ENCODE data around the gene COL11A1. TPM values are rescaled to one million over a fixed set of nuclear protein-coding genes. Genes with fewer than 3 reads are reported as not detected.

COL11A1 gene
- total RNA-seq, 4 donors from 2014 or later = 0.34 to 3.7 (median 1.8) TPM

DNA sequence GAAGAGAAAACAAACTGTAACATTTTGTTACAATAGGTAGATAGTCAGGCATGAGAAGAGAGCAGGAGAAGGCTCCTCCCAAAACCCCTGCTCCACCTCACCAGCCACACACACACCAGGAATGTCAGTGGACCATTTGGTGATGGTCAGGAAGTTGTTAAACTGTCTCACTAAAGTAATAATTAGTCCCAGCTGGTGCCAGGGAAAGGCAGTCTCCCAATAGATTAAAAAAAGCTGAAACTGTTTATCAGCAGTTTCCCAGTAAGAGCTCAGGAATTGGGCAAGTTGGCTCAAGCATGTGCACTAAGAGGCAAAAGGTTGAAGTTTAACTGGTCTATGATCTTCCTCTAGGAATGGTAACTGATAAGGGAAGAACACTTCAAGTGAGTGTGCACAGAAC is 249.6 kb downstream of the COL11A1 start:
- intact Hi-C loops (cut with DNase I; ENCODE audit: low total_unique reads) = no loop called here
- no peak for DNase-seq (ENCODE audit: low spot score in 2 of 2)
- no peak overlapping the region for H3K4me3 ChIP-seq (ENCODE audit: low read depth, poor library complexity, severe bottlenecking)
- no peak for TF ChIP-seq POLR2A (IDR thresholded peaks at IDR 0.05)
- TF ChIP-seq, protein P1, sequence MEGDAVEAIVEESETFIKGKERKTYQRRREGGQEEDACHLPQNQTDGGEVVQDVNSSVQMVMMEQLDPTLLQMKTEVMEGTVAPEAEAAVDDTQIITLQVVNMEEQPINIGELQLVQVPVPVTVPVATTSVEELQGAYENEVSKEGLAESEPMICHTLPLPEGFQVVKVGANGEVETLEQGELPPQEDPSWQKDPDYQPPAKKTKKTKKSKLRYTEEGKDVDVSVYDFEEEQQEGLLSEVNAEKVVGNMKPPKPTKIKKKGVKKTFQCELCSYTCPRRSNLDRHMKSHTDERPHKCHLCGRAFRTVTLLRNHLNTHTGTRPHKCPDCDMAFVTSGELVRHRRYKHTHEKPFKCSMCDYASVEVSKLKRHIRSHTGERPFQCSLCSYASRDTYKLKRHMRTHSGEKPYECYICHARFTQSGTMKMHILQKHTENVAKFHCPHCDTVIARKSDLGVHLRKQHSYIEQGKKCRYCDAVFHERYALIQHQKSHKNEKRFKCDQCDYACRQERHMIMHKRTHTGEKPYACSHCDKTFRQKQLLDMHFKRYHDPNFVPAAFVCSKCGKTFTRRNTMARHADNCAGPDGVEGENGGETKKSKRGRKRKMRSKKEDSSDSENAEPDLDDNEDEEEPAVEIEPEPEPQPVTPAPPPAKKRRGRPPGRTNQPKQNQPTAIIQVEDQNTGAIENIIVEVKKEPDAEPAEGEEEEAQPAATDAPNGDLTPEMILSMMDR (IDR thresholded peaks at IDR 0.05) = no peak

DNA sequence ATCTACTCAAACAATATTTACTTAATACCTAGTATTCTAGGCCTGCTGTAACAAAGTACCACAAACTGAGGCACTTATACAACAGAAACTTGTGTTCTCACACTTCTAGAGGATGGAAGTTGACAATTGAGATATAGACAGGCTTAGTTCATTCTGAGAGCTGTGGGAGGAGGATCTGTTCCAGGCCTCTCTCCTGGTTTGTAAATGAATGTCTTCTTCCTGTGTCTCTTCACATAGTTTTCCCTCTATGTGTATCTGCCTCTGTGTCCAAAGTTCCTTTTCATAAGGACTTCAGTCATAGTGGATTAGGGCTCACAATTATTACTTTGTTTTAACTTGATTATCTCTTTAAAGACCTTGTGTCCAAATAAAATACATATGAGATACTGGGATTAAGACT is 251.1 kb downstream of the COL11A1 start:
- intact Hi-C loops (cut with DNase I; ENCODE audit: low total_unique reads) = no loop called here
- no peak overlapping the region for H3K4me3 ChIP-seq (ENCODE audit: low read depth, poor library complexity, severe bottlenecking)
- TF ChIP-seq, protein P1 (IDR thresholded peaks at IDR 0.05) = no peak
- TF ChIP-seq POLR2A (IDR thresholded peaks at IDR 0.05) = no peak
- DNase-seq (ENCODE audit: low spot score in 2 of 2) = no peak

DNA sequence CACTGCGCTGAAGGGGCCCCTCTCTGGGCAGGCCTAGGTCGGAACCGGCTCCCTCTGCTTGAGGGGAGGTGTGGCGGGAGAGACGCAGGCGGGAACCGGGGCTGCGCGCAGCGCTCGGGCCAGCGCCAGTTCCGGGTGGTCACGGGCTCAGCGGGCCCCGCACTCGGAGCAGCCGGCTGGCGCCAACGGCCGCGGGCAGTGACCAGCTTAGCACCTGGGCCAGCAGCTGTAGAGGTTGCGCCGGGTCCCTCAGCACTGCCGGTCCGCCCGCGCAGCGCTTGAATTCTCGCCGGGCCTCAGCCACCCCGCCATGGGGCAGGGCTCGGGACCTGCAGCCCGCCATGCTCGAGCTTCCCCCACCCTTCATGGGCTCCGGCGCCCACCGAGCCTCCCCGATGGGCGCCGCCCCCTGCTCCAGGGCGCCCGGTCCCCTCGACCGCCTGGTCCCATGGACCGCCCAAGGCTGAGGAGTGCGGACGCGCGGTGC is 254.6 kb downstream of the COL11A1 start:
- no peak overlapping the region for H3K4me3 ChIP-seq (ENCODE audit: low read depth, poor library complexity, severe bottlenecking)
- WGBS, 2 donors = 93 to 95% methylated on average over 27 to 45 of the region's 50 CpGs
- no peak for TF ChIP-seq POLR2A (IDR thresholded peaks at IDR 0.05)
- TF ChIP-seq, protein P1 (IDR thresholded peaks at IDR 0.05) = no peak
- intact Hi-C loops (cut with DNase I; ENCODE audit: low total_unique reads) = no loop called here
- DNase-seq (ENCODE audit: low spot score in 2 of 2) = no peak

DNA sequence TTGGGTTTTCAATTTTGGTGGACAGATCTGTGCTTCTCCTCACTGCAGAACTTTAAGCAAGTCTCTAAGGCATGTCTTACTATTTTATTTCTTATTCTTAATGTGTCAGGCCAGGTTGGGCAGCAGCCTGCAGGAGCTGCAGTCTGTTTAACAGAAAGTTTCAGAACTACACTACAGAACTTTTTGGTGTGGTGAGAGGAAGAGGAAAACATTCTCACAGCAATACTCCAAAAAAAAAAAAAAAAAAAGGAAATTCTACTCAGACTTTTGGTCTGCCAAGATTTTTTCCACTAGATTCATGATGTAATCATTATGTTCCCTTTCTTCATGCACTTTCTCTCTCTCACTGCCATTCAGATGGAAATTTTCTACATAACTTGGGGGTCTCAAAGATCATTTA is 255.2 kb downstream of the COL11A1 start:
- no peak for DNase-seq (ENCODE audit: low spot score in 2 of 2)
- no peak overlapping the region for H3K4me3 ChIP-seq (ENCODE audit: low read depth, poor library complexity, severe bottlenecking)
- TF ChIP-seq POLR2A (IDR thresholded peaks at IDR 0.05) = no peak
- TF ChIP-seq, protein P1 (IDR thresholded peaks at IDR 0.05) = no peak
- intact Hi-C loops (cut with DNase I; ENCODE audit: low total_unique reads) = no loop called here

DNA sequence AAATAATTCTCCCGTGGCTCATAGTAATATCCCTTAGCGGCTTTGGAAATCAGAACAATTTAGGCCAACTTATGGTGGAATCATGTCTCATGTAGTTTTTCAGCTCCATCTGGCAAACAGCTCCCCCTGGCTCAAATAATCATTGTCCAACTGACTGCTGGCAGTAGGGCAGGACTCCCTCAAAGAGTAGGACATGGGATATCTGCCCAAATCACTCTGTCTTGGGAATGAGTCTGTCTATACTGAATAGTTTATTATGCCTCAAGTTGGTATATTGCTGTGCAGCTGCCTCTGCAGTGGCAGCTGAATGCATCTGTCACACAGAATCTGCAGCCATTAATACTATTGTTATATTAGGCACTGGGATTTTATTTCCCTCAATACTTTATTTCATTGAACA is 255.7 kb downstream of the COL11A1 start:
- TF ChIP-seq, protein P1 (IDR thresholded peaks at IDR 0.05) = no peak
- no peak for TF ChIP-seq POLR2A (IDR thresholded peaks at IDR 0.05)
- no peak for DNase-seq (ENCODE audit: low spot score in 2 of 2)
- intact Hi-C loops (cut with DNase I; ENCODE audit: low total_unique reads) = no loop called here
- 55 to 77% methylated on average over 2 of the region's 2 CpGs for WGBS, 2 donors
- H3K4me3 ChIP-seq (ENCODE audit: low read depth, poor library complexity, severe bottlenecking) = no peak overlapping the region

DNA sequence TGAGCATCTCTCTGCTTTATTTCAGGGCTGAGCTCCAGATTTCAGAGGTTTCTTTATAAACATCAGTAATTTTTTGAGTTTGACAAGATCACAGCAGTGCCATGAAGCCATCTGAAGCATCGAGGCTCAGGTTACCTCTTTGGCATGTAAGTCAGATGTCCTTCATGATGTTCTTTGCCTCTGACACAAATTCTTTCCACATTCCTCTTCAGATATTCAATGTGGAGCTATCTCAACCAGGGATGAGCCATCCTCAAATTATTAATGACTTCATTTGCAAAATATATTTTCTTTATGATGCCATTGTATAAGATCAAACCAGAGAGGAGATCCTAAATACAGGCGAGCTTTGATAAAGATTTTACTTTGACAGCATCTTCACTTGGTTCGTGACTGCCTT is 256.7 kb downstream of the COL11A1 start:
- no peak overlapping the region for H3K4me3 ChIP-seq (ENCODE audit: low read depth, poor library complexity, severe bottlenecking)
- intact Hi-C loops (cut with DNase I; ENCODE audit: low total_unique reads) = no loop called here
- TF ChIP-seq POLR2A (IDR thresholded peaks at IDR 0.05) = no peak
- TF ChIP-seq, protein P1 (IDR thresholded peaks at IDR 0.05) = no peak
- 79 to 84% methylated on average over 3 of the region's 3 CpGs for WGBS, 2 donors
- no peak for DNase-seq (ENCODE audit: low spot score in 2 of 2)
